AG10803 (cell line): ENCODE results near the gene PAX7.

Experiments used
- DNase-seq: peaks from one replicate; pipeline ENCODE4 v3.0.0; 2010; ENCODE audit warnings: low read depth
- H3K4me3 ChIP-seq: 2 replicates; pipeline ENCODE4 v1.5.1; 2011; ENCODE audit warnings: mild to moderate bottlenecking, low read length, control low read depth
- CTCF ChIP-seq: conservative IDR thresholded peaks from 2 replicates; pipeline ENCODE4 v1.5.1; 2011; ENCODE audit warnings: mild to moderate bottlenecking, low read length, control low read depth, inconsistent platforms

PAX7 gene

GRCh38 chr1:18707696-18708257 lies 77.1 kb downstream of the PAX7 start:
- no peak for TF ChIP-seq CTCF
- H3K4me3 ChIP-seq, result no peak overlapping the region
- no peak for DNase-seq

DNA sequence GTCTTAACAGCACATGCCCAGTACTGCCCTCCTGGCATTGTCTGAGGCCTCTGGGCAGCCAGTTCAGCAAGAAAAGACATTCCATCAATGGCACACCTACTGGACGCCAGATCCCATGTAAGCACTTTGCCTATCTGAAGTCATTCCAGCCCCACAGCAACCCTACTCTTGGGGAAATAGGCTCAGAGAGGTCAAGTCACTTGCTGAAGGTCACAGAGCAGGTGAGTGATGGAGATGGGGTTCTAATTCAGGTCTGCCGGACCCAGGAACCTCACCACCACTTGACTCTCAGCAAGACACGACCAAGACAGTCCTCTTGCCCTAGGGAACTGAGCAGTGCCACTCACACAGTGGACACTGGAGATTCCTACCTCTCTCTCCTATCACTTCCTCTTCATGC lies 79.4 kb downstream of the PAX7 start:
- DNase-seq, result no peak
- TF ChIP-seq CTCF, result no peak
- H3K4me3 ChIP-seq, result no peak overlapping the region

DNA sequence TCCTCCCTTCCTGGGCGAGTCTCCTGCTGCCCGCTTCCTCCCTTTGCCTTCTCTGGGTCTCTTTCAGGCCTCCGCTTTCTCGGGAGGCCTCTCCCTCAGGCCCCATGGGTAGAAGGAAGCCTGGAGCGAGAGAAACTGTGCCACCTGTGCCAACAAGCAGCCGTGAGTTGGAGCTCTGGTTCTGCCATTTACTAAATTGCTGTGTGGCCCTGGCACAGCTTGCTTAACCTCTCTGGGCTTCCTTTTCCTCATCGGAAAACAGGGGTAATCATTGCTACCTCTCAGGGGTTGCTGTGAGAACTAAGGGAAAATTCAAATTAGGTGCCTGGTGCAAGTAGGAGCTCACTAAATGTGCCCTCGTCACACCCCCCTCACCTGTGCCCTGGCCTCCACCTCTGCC lies 80.4 kb downstream of the PAX7 start:
- no peak for TF ChIP-seq CTCF
- H3K4me3 ChIP-seq, result no peak overlapping the region
- no peak for DNase-seq

DNA sequence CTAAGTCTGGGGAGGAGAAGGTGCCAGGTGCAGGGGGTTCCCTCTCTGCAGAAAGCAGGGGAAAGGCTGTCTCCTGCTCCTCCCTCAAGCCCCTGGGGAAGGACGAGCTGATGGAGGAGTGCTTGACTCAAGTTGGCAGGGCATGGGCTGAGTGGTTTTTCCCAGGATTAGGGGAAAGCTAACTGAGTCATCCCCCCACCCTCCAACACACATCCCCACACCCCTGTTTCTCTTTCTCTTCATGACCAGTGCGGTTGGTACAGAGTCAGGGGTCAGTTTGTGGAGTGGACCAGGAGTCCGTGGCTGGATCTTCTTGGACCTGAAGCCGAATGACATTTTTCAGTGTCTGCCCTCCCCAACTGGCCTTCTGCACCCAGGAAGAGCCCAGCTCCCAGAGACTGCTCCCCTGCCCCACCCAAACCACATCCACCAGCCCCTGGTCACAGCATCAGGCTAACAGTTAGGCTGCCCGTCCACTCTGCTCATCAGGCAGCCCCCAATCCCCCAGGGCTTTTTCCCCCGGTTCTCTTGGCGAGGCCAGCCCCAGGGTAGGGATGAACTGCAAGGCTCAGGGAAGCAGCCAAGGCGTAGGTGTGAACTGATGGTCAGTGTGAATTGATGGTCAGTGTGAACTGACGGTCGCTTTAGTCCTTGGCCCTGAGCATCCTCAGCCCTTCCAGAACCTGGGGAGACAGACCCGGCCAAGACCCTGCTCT lies 81.0 kb downstream of the PAX7 start:
- TF ChIP-seq CTCF, result no peak
- DNase-seq, result no peak
- H3K4me3 ChIP-seq, result no peak overlapping the region

DNA sequence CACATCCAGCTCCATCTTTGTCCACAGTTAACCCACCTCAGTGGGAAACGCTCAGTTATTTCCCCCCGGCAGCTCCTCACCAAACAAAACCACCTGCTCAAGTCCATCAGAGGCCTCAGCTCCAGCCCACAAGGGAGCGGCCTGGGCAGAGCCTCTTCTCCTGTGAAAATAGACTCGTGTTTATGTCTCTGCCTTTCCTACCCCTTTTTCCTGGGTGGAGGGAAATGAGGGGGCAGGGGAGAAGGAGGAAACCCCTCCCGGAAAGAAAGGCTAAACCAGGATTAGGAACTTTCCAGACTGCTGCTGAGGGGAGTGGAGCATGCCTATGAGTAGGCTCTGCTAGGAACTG lies 81.6 kb downstream of the PAX7 start:
- no peak for DNase-seq

GRCh38 chr1:18714404-18715175 lies 83.9 kb downstream of the PAX7 start:
- TF ChIP-seq CTCF, result no peak
- no peak for DNase-seq
- H3K4me3 ChIP-seq, result no peak overlapping the region

More for the DNA sequence above, 81.6 kb downstream of the PAX7 start:
- TF ChIP-seq CTCF, result no peak
- no peak overlapping the region for H3K4me3 ChIP-seq
